Fibroblast of peridontal ligament (primary cell): ENCODE measurements around the gene RTTN.

Experiments used
- DNase-seq: peaks from one replicate; pipeline ENCODE4 v3.0.0-alpha.2; 2010; ENCODE audit errors: extremely low read depth

Gene RTTN

GRCh38 chr18:70207181-70207580, 1.7 kb upstream of the RTTN start:
- no peak for DNase-seq

- no peak for DNase-seq
Measured at GRCh38 chr18:70200286-70200685, 5.2 kb downstream of the RTTN start.

GRCh38 chr18:70197844-70198243, 7.6 kb downstream of the RTTN start:
- DNase-seq, result no peak

GRCh38 chr18:70197026-70197425, 8.5 kb downstream of the RTTN start:
- DNase-seq, result no peak

- peak; percentile 82 for DNase-seq
Measured at GRCh38 chr18:70195852-70196434, 9.5 kb downstream of the RTTN start.

- DNase-seq, result no peak
Measured at GRCh38 chr18:70195014-70195614, 10.4 kb downstream of the RTTN start.

GRCh38 chr18:70194227-70194890, 11.1 kb downstream of the RTTN start:
- DNase-seq, result no peak

GRCh38 chr18:70190529-70190928, 15.0 kb downstream of the RTTN start:
- no peak for DNase-seq

GRCh38 chr18:70188113-70188512, 17.4 kb downstream of the RTTN start:
- DNase-seq, result peak; percentile 51

GRCh38 chr18:70183441-70183840, 22.0 kb downstream of the RTTN start:
- DNase-seq, result no peak

- DNase-seq, result no peak
Measured at GRCh38 chr18:70182548-70182947, 22.9 kb downstream of the RTTN start.

- DNase-seq, result no peak
Measured at GRCh38 chr18:70181725-70182124, 23.8 kb downstream of the RTTN start.

- peak; percentile 64 for DNase-seq
Measured at GRCh38 chr18:70181015-70181414, 24.5 kb downstream of the RTTN start.

- DNase-seq, result no peak
Measured at GRCh38 chr18:70176537-70176936, 28.9 kb downstream of the RTTN start.

- DNase-seq, result no peak
Measured at GRCh38 chr18:70175216-70175615, 30.3 kb downstream of the RTTN start.

GRCh38 chr18:70172225-70172624, 33.3 kb downstream of the RTTN start:
- peak; percentile 62 for DNase-seq

- no peak for DNase-seq
Measured at GRCh38 chr18:70169747-70170146, 35.7 kb downstream of the RTTN start.

- no peak for DNase-seq
Measured at GRCh38 chr18:70166668-70167067, 38.8 kb downstream of the RTTN start.

GRCh38 chr18:70165936-70166335, 39.6 kb downstream of the RTTN start:
- DNase-seq, result no peak

- DNase-seq, result peak; percentile 42
Measured at GRCh38 chr18:70160073-70160678, 45.3 kb downstream of the RTTN start.

GRCh38 chr18:70158992-70159717, 46.3 kb downstream of the RTTN start:
- DNase-seq, result no peak

GRCh38 chr18:70156886-70157285, 48.6 kb downstream of the RTTN start:
- no peak for DNase-seq
